Measurements from ENCODE around the gene PLCH1.

Gene PLCH1

DNA sequence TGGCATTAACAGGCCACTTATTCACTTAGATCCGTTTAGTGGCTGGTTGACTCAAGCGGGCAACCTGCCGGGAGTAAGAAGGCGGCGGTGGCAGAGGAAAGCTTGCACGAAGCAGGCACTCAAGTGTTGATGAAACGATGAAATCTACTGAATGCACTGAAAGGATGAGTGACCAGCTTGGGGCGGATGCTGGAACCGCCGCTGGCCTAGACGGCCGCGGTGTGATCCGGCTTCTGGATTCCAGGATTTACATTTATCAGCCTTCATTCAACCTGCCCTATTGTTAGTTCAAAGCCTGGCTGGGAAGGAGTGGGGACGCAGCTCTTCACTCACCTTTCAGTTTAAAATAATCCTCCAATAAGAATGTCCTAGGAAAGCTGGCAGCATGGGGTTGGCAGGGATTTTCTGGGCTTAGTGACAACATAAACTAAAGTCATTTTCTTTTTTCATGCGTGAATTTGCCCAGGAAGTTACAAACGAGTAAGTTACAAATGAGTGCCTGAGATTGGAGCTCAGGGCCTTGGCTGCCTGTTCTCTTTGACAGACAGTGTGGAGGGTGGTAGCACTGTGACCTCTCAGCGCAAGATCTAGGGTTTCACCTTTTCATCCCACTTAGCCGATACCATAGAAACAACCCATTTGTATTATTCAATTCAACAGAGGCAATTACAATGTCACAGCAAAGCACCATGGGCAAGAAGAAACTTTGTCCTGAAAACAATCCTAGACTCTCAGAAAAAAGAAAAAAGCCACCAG, 1.1 kb upstream of the PLCH1 start:
- no peak for DNase-seq

DNA sequence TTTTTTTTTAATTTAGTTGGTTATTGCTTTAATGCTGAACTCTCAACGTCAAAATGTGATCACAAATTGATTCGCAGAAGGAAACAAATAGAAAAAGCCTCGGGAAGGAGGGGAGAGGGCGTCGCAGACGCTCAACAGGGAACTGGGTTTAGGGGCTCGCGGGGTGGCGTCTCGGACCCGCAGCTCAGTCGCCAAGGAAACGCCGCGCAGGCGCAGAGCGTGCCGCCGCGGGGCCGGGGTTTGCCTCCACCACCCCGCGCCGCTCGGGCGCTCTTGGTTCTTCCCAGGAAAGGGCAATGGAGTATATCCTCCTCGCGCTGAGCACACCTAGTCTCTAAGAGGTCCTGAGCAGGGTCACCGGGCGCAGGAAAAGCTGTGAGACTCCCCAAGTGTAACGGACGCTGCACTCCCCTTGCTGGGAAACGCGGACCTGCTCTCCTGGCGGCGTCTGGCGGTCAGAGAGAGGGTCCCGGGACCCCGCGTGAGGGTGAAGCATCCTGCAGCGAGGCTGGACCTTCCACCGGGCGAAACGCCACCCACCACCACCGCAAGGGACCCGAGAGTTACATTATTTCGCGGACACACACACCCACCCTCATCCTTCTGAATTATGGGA, 753 bp downstream of the PLCH1 start:
- peak; percentile 31 for DNase-seq

DNA sequence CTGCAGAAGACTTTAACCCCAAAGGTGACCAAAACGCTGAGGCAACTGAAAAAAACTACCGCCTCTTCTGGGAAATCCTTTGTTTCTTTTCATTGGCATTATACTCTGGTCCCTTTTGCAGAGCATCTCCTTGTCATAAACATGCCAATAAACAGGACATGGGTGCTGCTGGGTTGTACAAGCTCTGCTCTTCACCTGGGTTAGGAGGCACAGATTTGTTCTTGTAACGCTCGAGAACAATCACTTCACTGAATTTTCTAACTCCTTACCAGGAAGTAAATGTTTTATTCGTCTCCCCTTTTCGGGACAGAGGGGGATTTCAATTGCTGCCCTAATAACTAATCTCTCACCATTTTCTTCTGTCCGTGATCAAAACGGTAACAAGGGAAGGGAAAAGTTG, 1.3 kb downstream of the PLCH1 start:
- DNase-seq: no peak

DNA sequence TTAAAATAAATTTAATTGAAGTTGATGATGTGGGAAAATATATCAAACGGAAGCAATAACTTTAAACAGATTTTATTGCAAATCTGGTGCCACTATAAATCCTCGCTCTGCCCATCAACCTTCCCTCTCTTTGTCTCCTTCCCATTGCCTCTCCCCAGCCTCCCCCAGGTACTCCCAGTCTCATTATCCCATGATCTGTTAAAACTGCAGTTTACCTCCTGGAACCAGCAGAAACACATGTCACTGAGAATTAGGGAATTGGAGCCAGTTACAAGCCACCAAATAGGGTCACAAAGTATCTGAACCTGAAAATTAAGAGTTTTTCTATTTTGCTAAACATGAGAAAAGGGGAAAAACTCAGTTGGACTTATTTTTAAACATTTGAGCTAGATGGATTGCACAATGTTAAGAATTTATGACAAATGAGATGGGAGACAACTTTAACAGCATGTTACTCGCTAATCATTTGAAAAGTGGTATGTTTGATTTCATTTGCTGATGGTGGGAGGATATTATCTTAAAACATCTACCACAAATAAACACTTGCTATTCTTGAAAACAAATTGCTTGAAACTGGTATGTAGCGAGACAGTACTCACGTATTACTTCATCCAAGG, 2.4 kb downstream of the PLCH1 start:
- DNase-seq: no peak

DNA sequence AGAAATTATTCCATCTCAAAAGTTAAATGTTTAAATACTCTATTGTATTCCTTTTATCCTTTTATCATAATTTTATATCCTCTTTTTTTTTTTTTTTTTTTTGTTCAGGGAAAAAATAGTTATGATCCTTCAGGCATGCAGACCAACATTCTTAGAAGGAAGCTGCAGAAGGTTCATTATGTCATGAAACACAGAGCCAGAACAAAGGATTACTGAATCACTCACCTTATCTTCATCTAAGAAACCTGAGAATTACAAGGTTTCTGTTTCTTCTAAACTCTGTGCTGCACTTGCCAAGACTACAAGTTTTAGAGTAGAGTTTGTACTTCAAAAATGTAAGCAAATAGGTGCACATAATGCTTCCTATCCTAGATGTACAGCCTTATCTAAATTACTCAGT, 3.3 kb downstream of the PLCH1 start:
- no peak for DNase-seq

DNA sequence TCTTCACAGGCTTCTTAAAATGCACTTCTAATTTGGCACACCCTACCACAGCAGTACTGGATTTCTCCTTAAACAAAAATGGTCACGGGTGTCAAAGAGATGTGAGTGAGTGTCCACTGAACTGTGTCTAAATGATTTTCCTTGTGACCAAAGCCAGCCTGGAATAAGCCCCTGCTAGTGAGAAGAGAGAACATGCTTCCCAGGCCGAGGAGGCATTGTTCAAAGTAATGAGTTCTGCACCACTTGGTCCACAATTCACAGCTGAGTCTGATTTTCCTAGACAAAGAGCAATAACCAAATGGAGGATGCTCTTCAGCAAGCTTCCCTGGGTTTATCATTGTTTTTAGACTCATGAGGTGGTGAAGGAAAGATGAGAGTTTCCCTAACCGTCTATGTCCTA, 3.8 kb downstream of the PLCH1 start:
- DNase-seq: no peak

DNA sequence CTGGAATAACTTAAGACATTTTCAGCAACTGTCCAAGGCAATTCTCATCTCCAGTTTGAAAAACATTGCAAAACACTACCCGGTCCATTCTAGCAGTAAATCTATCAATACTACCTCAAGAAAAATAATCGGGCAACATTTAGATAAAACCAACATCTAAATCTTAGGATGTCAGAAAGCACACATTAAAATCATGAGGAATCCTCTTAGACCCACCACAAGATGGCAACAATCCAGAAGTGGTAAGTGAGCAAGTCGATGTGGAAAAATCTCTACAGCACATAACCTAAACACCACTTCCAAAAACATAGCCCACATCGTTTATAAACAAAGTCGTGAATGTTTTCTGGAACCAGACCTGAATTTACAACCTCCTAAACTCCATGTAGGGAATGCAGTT, 5.7 kb downstream of the PLCH1 start:
- no peak for DNase-seq

DNA sequence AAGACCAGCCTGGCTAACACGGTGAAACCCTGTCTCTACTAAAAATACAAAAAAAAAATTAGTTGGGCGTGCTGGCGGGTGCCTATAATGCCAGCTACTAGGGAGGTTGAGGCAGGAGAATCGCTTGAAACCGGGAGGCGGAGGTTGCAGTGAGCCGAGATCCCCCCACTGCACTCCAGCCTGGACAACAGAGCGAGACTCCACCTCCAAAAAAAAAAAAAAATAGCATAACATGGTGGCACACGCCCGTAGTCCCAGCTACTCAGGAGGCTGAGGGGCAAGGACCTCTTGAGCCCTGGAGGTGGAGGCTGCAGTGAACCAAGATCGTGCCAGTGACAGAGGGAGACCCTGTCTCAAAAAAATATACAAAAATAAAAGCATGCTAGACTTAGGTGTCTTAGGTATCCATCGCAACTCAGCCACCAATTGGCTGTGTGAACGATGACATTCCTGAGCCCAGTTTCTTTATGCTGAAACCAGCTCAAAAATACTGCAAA, 6.2 kb downstream of the PLCH1 start:
- no peak for DNase-seq

DNA sequence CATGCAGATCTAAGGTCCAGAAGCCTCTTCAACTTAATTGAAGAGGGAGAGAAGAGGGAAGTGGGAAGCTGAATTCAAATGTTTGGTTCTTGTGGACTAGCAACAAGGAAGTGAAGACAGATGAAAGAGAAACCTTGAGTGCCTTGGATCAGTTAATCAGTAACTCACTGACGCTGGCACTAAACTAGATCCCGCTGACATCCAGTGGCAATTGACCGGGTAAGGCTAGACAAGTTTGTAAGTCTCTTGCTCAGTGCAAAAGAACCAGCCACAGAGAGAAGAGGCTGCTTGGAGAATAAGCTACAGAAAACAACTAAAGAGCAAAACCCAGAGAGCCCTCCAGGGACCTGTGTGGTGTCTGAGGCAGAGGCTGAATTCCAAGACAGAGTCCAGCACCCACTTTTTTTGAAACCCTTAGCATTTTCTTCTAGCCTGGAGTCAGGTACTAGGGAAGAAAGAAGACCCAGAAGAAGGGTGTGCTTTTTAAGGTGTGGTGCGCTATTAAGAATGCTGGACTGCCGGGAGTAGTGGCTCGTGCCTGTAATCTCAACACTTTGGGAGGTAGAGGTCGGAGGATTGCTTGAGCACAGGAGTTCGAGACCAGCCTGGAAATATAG, 6.9 kb downstream of the PLCH1 start:
- DNase-seq: no peak

DNA sequence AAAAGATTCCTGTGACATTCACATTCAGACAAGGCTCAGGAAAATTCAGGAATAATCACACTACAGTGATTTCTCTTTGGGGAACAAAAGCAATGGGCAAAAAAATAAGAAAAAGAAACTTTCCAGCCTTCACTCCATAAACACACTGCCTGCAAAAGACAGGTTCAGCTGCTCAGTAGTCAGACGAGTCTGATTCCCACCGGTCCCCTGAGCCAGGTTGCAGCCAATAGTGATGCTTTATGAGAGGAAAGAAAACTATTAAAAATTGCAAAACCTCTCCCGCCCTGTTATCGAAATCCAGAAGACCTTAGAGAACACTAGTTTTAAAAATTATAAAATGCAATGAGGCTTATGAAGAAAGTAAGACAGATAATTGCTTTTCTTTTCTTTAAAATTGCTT, 8.5 kb downstream of the PLCH1 start:
- no peak for DNase-seq

DNA sequence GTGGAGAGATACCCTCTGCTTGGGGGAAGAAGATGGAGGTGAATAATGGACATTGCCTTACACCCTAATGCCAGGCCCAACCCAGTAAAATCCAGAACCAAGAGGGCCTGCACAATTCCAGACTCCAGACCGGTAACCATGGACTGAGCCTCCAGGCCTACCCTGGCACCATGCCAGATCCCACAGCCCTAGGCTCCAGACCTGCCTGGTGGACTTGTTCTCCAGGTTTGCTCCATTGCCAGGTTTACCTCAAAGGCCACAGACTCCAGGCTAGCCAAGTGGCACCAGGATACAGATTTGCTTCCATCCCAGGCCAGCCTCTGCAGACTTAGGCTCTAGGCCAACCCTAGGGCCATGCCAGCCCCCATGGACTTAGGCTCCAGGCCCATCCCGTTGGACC, 14.0 kb downstream of the PLCH1 start:
- no peak for DNase-seq

DNA sequence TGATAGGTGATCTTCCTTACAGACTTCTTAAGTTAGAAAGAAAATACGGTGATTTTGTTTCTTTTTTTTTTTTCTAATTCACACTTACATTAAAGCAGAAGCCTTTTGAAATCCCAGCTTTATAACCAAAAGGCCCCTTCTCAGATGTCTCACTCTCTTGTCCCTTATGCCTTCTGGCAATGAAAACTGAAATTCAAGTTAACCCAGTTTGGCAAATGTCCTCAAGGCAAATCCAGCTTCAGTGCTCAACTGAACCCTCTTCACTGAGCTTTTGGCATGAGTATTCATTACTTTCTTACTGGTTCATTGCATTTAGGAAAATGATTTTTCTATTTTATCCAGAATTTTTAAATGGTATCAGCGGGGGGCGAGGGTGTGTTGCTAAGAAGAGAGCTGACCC, 17.0 kb downstream of the PLCH1 start:
- DNase-seq: no peak

DNA sequence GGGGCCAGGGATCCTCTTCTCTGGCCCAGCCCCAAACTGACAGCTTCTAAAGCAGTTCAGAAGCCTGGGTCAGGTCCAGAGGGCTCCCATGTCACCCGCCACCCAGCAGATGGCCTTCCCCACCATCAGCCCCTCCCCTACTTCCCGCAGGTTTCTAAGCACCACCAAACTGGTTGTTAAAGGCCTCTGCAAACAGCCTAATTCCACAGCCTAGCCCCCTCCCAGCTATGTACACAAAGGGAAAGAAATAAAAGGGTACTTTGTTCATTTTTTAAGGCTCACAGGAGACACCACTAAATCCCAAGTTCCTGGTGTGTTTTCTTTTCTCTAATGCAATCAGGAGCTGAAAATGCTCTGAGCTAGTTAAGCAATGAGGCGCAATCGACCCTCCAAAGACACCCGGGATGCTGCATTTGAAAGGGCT, 30.6 kb downstream of the PLCH1 start:
- no peak for DNase-seq

DNA sequence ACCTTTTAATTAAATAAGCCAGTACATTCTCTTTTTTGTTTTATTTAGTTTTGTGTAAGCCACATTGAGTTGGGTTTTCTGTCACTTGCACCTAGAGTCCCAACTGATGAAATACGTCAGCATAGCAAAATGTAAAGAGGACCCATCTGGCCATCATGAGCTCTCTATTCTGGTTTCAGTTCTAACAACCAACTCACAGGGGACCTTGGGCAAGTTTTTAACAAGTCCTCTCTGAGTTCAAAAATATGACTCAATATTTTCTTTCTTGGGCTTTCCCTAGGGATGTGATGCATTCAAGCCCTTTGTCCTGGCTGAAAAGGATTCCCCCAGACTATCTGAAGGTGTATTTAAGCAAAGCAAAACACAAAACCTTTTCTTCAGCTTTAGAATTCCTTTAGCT, 32.9 kb downstream of the PLCH1 start:
- no peak for DNase-seq

DNA sequence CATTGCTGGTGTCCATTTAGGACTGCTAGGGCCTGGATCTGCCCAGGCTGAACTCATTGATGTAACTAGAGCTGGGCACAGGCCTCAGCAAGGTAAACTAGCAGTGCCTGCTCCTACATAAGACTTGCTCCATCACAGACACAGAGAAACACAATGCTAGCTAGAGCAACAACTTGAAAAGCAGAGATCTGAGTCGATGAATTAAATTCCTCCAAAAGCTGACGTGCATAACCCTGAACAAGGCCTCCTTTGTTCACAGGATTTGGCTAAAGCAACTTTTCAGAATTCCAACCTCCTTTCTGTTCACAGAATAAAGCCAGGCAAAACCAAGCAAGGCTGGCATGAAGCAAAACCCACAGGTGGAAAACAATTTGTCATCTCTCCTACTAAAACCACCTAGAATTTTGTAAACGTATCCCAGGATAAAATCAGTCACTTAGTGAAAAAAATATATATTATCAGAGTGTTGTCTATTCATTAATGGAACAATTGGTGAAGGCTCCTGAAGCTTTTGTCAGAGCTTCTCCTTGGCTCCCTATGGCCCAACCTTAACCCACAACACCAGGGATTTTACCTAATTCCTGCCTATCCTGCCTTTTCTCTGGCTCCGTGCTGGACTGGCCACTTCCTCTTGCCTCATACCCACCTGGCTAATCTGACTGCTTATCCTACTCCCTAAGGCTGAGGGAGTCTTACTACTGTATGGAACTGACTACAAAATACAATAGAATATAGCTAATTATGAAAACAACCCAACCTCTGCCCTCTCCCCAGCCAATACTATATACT, 39.9 kb downstream of the PLCH1 start:
- no peak for DNase-seq

DNA sequence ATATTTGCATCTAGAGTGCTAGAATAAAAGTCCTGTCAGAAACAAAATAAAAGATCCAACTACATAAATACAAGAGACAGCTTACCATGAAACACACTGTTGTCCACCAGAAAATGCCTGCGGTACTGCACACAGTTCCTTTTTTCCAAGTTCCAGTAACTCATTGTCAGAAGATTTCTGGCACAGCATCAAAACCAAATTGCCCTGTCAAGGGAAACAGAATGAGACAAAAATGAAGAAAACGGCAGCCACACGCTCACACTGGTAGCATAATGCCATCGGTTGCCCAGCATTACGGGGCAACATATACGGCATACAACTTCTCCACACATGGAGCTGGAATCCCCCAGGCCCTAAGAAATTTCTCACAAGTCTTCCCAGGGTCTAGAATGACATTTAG, 40.8 kb downstream of the PLCH1 start:
- DNase-seq: no peak

DNA sequence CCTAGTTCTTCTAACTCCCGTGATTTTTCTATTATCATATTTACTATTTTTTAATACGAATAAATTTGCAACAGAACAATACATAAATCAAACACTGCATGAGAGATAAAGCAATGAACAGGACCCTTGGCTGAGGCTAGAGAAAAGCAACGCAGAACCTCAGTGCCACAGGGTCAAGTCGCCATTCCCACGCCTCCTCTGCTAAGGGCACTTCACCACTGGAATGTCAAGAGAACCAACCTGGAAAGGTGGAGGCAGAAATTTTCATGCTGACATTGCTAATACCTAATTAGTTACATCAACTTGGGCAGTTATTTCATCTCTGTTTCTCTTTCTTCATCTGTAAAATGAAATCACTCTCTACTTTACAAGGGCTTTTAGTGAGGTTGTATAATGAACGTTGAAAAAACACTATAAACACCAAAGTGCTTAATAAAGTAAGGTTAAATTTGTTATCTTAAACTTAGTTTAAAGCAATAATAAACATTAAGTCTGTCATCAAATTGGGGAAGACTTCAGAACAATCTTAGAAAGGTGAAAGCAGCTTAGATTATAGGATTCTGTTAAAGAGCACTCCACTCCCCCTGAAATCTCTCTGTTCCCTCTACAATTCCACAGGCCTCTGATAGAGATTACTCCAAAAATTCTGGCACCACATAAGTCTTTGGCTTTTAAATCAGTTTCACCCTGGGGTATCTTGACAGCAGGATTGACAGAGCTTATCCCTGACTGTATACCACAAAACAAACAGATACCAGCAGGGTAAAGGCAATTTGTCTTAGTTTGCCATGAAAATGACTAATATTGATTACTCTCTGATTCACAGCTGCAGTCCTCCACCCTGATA, 41.9 kb downstream of the PLCH1 start:
- no peak for DNase-seq

DNA sequence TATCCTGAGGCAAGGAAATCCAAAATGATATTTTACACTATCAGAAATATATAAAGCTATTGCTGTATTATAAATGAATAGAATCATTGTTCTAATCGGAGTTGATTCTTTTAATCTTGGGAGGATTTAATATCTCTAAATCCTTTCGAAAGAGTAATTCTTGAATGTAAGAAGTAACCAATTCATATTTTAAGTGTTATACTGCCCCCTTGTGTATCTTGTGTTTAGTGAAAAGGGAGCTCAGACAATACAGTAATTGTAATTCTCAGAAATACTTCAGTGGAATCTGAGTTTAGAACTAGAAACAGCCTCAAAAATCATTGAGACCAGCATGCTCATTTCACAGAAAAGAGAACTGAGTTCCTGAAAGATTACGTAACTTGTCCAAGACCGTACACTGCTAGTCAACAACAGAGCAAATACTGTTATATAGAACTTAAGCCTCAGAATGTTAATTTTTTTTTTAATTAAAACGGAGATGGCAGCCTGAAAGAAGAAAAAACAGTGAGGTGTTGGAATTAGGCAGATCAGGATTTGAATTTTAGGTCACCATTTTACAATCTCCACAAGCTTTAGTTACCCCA, 42.9 kb downstream of the PLCH1 start:
- DNase-seq: no peak

DNA sequence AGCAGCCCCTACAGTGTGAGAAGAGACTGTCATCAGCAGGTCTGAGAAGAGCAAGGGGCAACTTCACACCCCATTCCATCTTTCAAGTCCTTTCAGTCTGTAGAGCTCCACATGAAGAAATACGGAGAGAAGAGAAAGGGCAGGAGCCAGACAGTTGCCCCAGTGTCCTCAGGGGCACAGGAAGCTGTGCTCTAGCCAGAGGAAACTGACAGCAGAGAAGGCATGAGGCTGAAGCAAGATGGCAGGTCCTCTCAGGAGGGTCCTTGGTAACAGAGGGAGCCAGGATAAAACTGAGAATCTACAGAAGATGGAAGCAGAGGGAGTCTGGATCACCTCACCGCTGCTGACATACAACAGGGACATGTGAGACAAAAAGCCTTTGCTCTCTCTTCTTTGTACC, 47.3 kb downstream of the PLCH1 start:
- no peak for DNase-seq

DNA sequence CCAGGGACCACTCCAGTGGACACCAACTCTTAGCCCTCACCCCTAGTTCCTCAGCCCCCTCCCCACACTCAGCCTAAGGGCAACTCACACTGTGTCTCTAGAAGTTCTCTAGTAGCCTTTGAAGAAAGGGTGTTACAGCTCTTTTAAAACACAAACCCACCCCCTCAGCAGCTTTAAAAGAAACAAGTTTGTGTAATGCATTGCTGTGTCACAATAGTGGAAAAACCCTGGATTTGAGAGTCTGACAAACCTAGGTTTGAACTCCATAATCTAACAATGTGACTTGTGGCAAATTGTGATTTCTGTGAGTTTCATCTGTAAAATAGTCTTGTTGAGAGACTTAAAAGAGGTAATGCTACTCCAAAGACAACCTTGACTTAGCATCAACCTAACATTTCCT, 54.0 kb downstream of the PLCH1 start:
- no peak for DNase-seq

DNA sequence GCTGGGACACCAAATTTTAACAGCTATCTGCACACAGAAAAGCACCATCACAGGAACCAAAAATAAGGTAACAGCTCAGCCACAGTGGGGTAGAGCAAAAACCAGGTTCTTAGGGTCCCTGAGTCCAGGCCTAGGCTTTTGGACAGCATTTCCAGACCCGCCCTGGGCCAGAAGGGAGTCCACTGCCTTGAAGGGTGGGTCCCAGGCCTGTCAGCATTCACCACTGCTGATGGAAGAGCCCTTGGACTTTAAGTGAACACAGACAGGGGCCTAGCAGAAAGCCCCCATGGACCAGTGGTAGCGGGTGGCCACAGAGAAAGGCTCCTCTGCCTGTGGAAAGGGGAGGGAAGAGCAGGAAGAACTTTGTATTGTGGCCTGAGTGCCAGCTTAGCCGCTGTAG, 56.4 kb downstream of the PLCH1 start:
- DNase-seq: no peak

DNA sequence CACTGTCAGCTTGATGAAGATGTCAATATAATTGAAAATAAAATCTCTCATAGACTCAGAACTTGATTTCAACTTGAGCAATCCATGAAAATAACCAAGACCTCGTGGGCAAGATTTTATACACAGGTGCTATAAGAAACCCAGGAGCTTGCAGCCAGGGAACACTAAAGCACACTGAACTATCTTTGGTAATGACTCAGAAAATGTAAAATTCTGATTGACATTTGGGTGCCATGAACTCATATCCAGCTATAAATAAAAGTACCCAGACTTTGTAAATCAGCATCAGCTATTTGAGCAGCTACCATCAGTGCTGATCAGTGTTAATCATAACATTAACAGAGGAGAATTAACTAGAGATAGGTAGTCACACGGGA, 61.5 kb downstream of the PLCH1 start:
- DNase-seq: no peak
